GM21737 (cell line): Measurements from ENCODE around the gene PEX5L.

ENCODE experiments used
- ATAC-seq: cut with Tn5 transposase; IDR thresholded peaks from one replicate; pipeline ENCODE4 v1.9.1; 2021; ENCODE audit warnings: mild to moderate bottlenecking, moderate library complexity; ENCODE audit not compliant: unreplicated experiment

Gene PEX5L

GRCh38 chr3:179902061-179902460 is 134.7 kb downstream of the PEX5L start:
- no peak for ATAC-seq

DNA sequence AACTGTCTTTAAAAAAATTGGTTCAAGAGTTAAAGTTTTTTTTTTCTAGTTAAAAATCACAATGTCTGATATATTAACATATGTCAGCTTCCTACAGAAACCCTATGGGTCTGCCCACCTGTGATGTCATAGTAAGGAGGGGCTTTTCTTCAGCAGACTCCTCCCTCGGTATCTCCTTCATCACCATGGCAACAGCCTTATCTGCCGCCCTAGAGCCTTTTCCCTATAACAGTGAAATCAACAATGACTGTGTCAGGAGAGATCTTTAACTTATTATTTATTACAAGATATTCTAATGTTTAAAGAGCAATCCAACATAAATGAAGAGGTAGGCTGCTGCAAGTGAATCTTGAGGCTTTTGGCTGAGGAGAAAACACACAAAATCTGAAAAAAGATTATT is 138.7 kb downstream of the PEX5L start:
- peak; percentile 65 for ATAC-seq

DNA sequence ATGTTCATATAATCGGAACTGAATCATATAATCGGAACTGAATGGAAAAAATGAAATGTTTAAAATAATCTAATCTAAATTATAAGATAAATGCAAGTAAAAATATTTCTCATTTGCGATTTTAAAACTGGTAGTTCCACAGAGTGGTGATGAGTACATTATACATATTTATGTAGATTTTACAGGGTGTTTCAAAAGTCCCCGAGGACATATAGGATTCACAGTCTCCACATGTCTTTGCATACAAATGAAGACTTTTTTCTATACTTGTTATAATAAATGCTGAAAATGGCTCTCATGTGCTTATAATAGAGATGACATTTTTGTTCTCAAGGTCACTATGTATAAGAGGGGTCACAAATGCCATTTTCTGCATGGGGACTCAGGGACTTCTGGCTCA is 139.5 kb downstream of the PEX5L start:
- ATAC-seq, result no peak

GRCh38 chr3:179896507-179896906 is 140.2 kb downstream of the PEX5L start:
- no peak for ATAC-seq

DNA sequence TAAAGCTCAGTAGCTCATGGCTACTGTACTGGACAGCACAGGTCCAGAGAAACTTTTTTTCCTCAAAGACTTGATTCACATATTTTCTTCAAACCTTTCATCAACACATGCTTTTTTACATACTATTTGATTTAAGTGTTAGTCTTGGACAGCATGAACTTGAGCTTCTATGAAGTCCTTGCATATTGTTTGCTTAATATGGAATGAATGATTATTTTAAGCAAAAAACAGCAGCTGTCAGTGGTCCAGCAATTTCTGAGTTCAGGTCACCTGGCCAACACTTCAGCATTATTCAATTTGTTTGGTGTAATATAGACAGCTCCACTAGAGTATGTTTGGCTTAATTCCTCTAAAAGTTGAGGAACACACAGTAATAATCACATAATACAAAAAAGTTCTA is 141.4 kb downstream of the PEX5L start:
- ATAC-seq, result no peak

DNA sequence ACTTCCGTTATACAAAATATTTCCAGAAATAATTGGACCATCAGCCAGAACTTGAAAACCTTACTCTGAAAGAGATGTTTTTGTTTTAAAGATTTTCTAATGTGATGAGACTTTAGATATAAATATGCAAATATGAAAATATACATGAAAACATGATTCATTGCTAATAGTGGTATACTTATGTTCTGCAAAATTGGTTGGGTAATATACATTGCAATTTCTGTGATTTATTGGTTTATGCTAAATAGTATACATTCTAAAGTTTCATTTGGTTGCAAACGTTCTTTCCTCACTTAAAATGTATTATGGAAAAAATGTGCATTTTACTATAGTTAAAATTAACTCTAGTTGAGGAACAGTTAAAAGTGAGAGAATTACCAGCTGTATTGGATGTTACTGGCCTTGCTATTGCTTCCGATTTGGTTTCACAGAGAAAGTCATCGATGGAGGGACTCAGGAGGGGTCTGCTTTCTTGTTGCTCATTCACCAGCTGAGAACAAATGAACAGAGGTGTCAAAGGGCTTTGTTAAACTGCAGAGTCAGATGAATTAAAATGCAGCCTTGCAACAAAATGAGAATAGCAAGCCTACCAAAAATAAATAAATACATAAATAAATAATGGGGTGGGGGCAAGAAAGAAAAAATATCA is 149.3 kb downstream of the PEX5L start:
- ATAC-seq, result no peak

DNA sequence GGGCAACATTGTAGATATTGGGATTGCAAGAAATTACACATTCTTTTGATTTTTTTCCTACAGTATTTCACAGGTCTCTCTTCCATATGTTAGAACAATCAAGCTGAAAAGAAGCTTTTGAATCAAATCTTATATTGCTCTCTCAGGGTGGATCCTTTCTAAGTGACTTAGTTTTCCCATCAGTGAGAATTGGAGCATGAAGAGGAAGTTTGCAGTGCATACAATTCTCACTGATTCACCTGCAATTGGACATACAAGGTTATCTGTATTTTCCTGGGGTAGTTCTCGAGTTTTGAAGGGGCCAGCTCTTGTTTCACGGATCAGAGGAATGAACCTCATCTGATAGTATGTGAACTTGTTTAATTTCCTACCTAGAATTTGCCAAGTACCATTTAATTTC is 150.8 kb downstream of the PEX5L start:
- no peak for ATAC-seq

GRCh38 chr3:179884136-179884535 is 152.6 kb downstream of the PEX5L start:
- ATAC-seq, result no peak

DNA sequence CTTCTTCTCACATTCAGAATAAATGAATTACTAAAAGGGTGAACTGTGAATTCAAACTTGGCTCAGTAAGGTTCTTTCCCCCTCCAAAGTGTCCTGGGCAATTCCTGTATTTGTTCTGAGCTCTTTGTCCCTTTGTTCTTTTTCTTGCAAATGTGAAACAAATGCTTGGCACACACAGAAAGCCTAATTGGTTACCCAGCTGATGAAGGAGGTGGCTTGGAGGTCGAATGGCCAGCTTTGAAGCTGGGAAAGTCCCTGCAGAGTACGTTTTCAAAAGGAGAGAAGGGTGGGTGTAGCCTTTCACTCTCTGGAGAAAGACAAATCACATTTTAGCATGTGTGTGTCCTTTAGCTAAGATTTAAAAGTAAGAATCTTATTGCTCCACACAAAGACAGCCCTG is 154.4 kb downstream of the PEX5L start:
- ATAC-seq, result peak; percentile 54

DNA sequence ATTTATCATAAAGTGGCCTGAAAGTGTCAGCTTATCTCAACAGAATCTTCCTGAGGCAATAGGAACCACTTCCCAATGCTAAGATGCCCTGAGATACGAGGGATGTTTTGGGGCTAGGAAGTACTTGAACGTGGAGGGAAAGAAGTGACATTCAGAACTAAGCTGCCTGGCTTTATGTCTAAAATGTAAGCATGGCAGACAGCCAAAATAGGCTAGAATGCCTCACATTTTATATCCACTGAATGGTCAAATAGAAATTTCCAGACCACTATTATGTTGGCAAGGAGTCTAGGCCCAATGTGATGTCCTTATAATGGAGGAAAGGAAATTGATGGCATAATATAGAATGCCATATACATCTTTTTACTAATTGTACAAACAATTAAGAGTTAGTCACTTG is 154.9 kb downstream of the PEX5L start:
- no peak for ATAC-seq

DNA sequence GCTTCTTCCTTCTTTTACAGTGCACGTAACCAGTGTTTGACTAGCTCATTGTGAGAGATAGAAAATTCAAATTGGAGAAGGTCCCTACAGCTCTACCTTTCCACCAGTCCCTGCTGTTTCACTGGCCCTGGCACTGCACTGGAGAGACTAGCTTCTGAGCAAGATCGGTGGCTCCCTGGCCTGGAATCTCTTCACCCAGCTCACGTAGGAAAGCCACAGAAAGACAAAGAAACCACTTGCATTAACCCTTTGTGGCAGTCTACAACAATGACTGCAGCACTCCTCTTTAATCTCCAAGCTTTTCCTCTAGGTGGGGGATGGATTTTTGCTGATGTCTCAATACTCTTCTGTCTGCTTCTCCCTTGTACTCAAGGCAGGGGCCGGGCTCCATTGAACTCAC is 155.9 kb downstream of the PEX5L start:
- ATAC-seq, result no peak

- ATAC-seq, result no peak
Measured at GRCh38 chr3:179876440-179876839, 160.3 kb downstream of the PEX5L start.

DNA sequence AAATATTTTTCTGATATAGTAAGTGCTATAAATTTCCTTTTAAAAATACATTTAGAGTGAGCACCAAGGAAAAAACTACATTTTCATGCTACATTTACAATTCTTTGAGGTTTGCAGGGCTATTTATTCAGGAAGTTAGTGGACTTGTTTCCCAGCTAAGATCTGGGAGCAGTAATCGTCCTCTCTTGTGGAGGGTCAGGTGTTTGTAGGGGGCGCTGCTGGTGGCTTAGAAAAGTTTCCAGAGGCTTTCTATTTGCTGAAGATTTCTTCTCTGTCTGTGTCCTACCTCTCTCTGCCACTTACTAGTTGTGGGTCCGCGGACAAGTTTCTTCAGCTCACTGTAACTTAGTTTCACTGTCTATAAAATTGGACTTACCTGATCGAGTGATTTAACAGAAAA is 163.9 kb downstream of the PEX5L start:
- no peak for ATAC-seq

DNA sequence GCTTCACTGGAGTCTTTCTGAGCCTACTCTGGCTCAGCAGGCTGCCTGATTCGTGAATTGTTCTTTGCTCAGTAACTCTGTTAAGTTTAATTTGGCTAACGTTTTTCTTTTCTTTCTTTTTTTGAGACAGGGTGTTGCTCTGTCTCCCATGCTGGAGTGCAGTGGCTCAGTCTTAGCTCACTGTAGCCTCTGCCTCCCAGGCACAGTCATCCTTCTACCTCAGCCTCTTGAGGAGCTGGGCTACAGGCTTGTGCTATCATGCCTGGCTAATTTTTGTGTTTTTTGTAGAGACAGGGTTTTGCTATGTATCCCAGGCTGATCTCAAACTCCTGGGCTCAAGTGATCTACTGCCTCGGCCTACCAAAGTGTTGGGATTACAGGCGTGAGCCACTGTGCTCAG is 165.0 kb downstream of the PEX5L start:
- ATAC-seq, result no peak

GRCh38 chr3:179868715-179869114 is 168.0 kb downstream of the PEX5L start:
- ATAC-seq, result no peak

DNA sequence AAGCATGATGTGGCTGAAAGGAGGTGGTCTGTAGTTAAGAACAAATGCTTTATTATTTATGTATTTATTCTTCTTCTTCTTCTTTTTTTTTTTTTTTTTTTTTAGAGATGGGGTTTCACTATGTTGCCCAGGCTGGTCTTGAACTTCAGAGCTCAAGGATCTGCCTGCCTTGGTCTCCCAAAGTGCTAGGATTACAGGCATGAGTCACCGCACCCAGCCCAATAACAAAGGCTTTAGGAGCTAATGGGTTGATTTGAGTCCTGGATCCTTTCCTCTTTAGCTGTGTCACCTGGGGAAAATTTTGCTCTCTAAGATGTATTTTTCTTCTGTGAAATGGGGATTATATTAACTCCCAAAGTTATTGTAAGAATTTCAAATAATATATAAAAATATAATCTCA is 168.8 kb downstream of the PEX5L start:
- ATAC-seq, result no peak

DNA sequence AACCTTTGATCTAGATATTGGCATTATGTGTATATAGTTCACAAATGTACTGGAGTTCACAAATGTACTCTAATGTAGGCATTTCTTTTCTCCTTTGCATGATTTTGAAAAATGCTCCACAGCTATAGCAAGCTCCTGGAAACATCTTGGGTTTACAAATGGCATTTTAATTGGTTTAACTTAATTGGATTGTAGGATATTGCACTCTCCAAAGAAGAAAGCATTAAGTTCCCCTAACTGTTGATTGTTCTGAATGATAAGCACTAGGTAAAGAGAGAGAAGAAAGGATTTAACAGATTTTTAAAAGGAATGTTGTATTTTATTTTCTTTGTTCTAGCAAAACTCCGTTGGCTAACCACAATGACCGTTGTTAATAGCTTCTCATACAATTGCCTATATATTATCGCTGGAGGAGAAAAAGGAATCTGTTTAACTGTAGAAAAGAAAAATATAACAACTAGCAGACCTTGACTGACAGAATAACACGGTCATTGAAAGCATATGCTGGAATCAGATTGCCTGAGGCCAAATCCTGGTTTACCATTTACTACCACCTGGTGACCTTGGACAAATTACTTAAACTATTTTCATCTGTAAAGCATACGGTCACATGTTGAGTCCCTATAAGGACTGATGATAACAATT is 170.8 kb downstream of the PEX5L start:
- no peak for ATAC-seq

- no peak for ATAC-seq
Measured at GRCh38 chr3:179861953-179862352, 174.8 kb downstream of the PEX5L start.

GRCh38 chr3:179861292-179861691 is 175.4 kb downstream of the PEX5L start:
- ATAC-seq, result no peak

DNA sequence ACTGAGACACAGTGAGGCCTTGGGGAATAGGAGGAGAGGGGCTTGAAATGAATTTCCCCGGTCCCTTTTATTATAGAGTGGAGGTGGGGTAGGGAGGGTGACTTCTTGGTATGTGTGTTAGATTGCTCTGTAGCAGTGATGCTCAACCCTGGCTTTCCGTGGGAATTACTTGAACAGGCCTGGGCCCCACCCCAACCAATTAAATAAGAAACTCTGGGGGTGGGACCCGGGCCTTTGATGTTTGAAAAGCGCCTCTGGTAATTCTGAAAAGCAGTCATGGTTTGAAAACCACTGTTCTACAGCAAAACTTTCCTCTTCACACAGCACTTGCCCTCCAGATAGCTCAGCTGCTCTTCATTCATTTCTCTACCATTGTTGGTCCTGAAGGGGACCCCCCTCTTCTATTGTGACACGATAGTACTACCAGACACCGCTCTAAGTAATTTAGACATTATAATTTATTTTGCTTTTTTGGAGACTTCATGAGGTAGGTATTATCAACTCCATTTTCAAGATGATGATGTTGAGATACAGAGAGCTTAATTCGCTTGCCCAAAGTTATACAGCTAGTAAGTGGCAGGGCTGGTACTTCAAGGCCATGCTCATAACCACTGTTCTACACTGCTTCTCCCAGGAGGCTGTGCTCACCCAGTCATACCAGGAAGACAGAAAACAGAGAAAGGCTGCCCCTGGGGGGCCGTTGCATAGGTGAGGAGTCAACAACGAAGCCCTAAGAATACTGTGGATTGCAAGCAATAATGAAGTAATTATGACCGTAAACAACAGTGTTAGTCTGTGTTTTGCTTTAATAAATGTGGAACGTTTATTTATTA is 176.2 kb downstream of the PEX5L start:
- no peak for ATAC-seq

DNA sequence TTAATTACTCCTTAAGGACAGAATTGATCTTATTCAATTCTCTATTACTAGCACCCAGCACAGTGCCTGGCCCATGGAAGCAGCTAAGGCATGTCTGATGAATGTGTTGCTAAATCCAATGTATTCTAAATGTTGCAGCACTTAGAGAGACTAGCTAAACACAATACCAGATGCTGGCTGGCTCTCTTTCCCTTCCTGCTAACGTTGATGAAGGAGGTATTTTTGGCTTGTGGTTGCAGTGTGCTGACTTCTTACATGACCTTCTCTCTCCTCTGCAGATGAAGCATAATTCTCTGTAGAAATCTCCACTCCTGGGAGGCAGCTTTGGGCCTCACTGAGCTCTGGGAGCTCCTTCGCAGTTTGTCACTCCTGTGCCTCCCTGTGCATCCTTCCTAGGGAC is 183.6 kb downstream of the PEX5L start:
- no peak for ATAC-seq
